Adrenal gland (tissue), 5 donors: ENCODE results near the gene TICRR.

Experiments used
- POLR2A ChIP-seq, 2 donors: fragments of 450-650 bp; IDR thresholded peaks; one replicate each; pipeline ENCODE4 v1.6.1; 2017; ENCODE audit warnings: antibody characterized with exemption in 2 of 2, mild to moderate bottlenecking in 2 of 2, moderate library complexity in 1 of 2
- TF ChIP-seq, protein P1 (sequence below), 6 experiments: fragments of 450-650 bp in 4 of 6; fragments of 200-600 bp in 2 of 6; sonication (generic) in 1 of 6; IDR thresholded peaks; 1 replicate in 5 of 6; 2 replicates in 1 of 6; pipeline versions ENCODE4 v1.5.1 to v1.8.0; 2016 to 2021; ENCODE audit warnings: antibody characterized with exemption in 6 of 6, mild to moderate bottlenecking in 2 of 6, moderate library complexity in 1 of 6
- donor health status: DM: no; HTN: no; CAD: no.

DNA sequence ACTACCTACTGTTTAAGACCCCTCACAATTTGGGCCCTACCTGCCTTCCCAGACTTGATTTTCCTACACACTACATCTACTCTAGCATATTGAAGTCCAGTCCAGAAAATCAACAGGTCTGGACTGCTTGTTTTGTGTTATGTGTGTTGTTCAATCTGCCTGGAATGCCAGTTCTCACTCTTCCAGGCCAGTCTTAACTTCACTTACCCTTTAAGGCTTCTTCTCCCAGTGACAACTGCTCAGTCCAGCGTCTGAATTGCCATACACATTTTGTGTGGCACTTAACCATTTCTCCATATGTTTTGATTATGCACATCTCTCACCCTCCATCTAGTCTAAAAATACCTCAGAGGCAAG lies 1.1 kb downstream of the TICRR start:
- TF ChIP-seq POLR2A (IDR thresholded peaks at IDR 0.05), result no peak
- TF ChIP-seq, protein P1, sequence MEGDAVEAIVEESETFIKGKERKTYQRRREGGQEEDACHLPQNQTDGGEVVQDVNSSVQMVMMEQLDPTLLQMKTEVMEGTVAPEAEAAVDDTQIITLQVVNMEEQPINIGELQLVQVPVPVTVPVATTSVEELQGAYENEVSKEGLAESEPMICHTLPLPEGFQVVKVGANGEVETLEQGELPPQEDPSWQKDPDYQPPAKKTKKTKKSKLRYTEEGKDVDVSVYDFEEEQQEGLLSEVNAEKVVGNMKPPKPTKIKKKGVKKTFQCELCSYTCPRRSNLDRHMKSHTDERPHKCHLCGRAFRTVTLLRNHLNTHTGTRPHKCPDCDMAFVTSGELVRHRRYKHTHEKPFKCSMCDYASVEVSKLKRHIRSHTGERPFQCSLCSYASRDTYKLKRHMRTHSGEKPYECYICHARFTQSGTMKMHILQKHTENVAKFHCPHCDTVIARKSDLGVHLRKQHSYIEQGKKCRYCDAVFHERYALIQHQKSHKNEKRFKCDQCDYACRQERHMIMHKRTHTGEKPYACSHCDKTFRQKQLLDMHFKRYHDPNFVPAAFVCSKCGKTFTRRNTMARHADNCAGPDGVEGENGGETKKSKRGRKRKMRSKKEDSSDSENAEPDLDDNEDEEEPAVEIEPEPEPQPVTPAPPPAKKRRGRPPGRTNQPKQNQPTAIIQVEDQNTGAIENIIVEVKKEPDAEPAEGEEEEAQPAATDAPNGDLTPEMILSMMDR (IDR thresholded peaks at IDR 0.05), result no peak
